ENCODE measurements around the gene CHRNA4.

CHRNA4 gene

DNA sequence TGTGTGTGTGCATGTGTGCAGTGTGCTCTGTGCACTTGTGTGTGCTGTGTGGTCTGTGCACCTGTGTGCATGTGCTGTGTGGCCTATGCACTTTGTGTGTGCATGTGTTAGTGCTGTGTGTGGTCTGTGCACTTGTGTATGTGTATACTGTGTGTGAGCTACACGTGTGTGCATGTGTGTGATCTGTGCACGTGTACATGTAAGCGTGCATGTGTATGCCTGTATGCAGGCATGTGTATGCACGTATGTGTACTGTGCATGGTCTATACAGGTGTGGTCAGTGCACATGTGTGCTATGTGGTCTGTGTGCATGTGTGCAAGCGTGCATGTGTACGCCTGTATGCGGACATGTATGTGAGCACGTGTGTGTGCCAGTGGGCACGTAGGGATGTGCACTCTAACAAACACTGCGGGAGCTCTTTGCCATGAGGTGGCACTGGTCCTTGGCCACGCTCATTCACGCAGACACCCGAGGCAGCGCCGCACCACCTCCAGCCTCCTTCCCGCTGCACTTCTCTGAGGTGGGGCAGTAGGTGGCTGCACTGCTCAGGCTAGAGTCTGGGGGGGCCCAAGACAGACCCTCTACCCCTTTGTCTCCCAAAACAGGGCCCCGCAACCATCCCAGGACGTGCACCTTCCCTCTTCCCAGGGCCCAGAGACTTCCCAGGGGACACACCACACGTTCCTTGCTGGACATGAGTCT is 42.4 kb upstream of the CHRNA4 start:
- TF ChIP-seq, protein P1, sequence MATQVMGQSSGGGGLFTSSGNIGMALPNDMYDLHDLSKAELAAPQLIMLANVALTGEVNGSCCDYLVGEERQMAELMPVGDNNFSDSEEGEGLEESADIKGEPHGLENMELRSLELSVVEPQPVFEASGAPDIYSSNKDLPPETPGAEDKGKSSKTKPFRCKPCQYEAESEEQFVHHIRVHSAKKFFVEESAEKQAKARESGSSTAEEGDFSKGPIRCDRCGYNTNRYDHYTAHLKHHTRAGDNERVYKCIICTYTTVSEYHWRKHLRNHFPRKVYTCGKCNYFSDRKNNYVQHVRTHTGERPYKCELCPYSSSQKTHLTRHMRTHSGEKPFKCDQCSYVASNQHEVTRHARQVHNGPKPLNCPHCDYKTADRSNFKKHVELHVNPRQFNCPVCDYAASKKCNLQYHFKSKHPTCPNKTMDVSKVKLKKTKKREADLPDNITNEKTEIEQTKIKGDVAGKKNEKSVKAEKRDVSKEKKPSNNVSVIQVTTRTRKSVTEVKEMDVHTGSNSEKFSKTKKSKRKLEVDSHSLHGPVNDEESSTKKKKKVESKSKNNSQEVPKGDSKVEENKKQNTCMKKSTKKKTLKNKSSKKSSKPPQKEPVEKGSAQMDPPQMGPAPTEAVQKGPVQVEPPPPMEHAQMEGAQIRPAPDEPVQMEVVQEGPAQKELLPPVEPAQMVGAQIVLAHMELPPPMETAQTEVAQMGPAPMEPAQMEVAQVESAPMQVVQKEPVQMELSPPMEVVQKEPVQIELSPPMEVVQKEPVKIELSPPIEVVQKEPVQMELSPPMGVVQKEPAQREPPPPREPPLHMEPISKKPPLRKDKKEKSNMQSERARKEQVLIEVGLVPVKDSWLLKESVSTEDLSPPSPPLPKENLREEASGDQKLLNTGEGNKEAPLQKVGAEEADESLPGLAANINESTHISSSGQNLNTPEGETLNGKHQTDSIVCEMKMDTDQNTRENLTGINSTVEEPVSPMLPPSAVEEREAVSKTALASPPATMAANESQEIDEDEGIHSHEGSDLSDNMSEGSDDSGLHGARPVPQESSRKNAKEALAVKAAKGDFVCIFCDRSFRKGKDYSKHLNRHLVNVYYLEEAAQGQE (IDR thresholded peaks at IDR 0.05; ENCODE audit: insufficient read depth in 1 of 2, low read depth in 2 of 2, low read length in 2 of 2): no peak
- no peak for TF ChIP-seq SIN3A (IDR thresholded peaks at IDR 0.05; ENCODE audit: borderline replicate concordance, insufficient read depth, low read length)
- TF ChIP-seq TAF1 (IDR thresholded peaks at IDR 0.05; ENCODE audit: borderline replicate concordance, insufficient read depth, low read length): no peak
- no peak for TF ChIP-seq FOXP2 (optimal IDR thresholded peaks at IDR 0.05; ENCODE audit: borderline replicate concordance, extremely low read depth, extremely low read length, insufficient read depth)
- TF ChIP-seq POLR2AphosphoS5 (IDR thresholded peaks at IDR 0.05; ENCODE audit: low read depth, low read length): no peak

DNA sequence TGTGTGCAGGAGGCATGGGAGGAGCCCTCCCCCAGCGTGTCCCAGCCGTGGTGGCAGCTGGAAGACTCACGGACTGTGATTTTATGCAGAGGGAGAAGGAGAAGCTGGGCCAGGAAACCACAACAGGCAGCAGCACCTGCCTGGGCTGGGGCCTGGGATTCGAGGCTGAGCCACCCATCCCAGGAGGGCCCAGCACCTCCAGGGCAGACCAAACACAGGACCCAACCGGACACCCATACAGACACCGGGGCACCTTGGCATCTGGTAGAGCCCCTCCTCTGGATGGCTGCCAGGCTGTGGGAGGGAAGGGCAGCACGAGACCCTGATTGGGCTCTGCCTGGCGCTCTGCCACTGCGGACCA is 41.7 kb upstream of the CHRNA4 start:
- no peak for TF ChIP-seq SIN3A (IDR thresholded peaks at IDR 0.05; ENCODE audit: borderline replicate concordance, insufficient read depth, low read length)
- TF ChIP-seq, protein P1 (IDR thresholded peaks at IDR 0.05; ENCODE audit: insufficient read depth in 1 of 2, low read depth in 2 of 2, low read length in 2 of 2): no peak
- TF ChIP-seq FOXP2 (optimal IDR thresholded peaks at IDR 0.05; ENCODE audit: borderline replicate concordance, extremely low read depth, extremely low read length, insufficient read depth): no peak
- no peak for TF ChIP-seq TAF1 (IDR thresholded peaks at IDR 0.05; ENCODE audit: borderline replicate concordance, insufficient read depth, low read length)
- TF ChIP-seq POLR2AphosphoS5 (IDR thresholded peaks at IDR 0.05; ENCODE audit: low read depth, low read length): no peak

DNA sequence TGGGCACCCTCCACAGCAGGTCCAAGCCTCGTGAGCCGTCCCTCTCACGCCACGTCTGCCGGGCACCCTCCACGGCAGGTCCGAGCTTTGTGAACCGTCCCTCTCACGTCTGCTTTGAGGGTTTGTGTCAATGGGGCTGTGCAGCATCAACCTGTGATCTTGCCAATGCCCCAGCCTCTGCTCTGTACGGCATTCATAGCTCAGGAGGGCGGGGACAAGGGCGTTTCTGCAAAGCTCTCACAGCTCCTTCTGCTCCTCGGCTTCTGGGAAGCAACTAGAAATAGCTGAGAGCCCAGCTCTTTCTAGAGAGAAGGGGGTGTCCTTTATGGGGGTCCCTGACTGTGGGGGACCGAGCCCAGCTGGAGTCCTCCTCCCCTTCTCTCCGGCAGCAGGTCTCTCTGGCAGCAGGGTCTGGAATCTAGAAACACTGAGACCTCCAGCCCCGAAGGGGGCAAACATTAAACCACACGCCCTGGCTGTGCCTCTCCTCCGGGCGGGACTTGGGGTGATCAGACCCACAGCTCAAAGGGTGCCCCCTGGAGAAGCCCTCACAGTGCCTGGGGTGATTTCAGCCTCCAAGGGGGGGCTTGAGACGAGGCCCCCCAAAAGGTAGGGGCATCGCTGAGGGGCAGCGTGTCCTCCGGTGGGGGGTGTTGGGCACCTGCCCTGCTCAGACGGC is 41.2 kb upstream of the CHRNA4 start:
- no peak for TF ChIP-seq POLR2AphosphoS5 (IDR thresholded peaks at IDR 0.05; ENCODE audit: low read depth, low read length)
- no peak for TF ChIP-seq FOXP2 (optimal IDR thresholded peaks at IDR 0.05; ENCODE audit: borderline replicate concordance, extremely low read depth, extremely low read length, insufficient read depth)
- TF ChIP-seq SIN3A (IDR thresholded peaks at IDR 0.05; ENCODE audit: borderline replicate concordance, insufficient read depth, low read length): no peak
- TF ChIP-seq TAF1 (IDR thresholded peaks at IDR 0.05; ENCODE audit: borderline replicate concordance, insufficient read depth, low read length): no peak
- TF ChIP-seq, protein P1 (IDR thresholded peaks at IDR 0.05; ENCODE audit: insufficient read depth in 1 of 2, low read depth in 2 of 2, low read length in 2 of 2): no peak

DNA sequence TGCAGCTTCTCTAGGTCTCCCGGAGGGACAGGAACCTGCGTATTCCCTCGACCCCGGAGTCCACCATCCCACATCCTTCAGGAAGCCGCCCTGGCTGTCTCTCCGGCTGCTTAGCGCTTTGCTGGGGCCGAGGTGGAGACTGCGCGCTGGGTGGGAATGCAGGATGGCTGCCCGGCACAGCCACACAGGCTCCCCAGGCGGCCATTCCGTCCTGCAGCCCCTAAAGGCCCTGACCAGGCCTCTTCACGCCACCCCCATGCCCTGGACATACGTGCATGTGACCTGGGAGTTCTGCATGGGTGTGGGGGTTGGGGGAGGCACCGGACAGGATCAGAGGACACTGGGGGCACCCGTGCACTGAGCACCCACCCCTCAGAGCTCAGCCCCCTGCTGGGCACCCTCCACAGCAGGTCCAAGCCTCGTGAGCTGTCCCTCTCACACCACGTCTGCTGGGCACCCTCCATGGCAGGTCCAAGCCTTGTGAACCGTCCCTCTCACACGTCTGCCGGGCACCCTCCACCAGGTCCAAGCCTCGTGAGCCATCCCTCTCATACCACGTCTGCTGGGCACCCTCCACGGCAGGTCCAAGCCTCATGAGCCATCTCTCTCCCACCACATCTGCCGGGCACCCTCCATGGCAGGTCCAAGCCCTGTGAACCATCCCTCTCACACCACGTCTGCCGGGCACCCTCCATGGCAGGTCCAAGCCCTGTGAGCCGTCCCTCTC is 40.4 kb upstream of the CHRNA4 start:
- TF ChIP-seq POLR2AphosphoS5 (IDR thresholded peaks at IDR 0.05; ENCODE audit: low read depth, low read length) (no peak), SIN3A (IDR thresholded peaks at IDR 0.05; ENCODE audit: borderline replicate concordance, insufficient read depth, low read length) (no peak), FOXP2 (optimal IDR thresholded peaks at IDR 0.05; ENCODE audit: borderline replicate concordance, extremely low read depth, extremely low read length, insufficient read depth) (no peak), TAF1 (IDR thresholded peaks at IDR 0.05; ENCODE audit: borderline replicate concordance, insufficient read depth, low read length) (no peak)
- TF ChIP-seq, protein P1 (IDR thresholded peaks at IDR 0.05; ENCODE audit: insufficient read depth in 1 of 2, low read depth in 2 of 2, low read length in 2 of 2): no peak

Measured in PFSK-1 (cell line).